Measurements from ENCODE around the gene NPY2R. TPM values are rescaled to one million over a fixed set of nuclear protein-coding genes. Genes with fewer than 3 reads are reported as not detected.

The NPY2R gene
- total and polyA plus RNA-seq, 4 donors: 0.04 TPM; not detected in 3

DNA sequence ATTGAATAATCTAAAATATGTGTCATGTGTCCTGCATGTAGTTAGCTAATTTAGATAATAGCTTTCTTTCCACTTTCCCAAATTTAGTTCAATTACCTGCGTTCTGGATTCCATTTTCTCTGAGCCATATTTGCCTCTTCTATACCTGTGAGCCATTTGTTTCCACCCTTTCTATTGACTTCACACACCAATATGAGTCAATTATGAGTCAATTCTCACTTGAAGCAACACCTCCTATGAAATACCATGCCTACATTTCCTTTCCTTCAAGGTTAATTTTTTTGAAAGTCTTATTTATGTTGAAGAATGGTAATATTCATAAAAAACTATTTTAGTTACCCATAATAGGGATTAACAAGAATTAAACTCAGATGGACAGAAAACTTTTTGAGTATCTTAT, 25.8 kb downstream of the NPY2R start:
- Histone ChIP-seq H3K27ac (ENCODE audit: low read depth in 1 of 2, low read length in 2 of 2) (no peak overlapping the region), H3K4me1 (ENCODE audit: control insufficient read depth in 4 of 4, insufficient read depth in 4 of 4, low read length in 3 of 4) (no peaks in the 10 kb centered on the region), H3K27me3 (ENCODE audit: control insufficient read depth in 4 of 4, insufficient read depth in 4 of 4, low read length in 3 of 4) (peaks cover 0 to 3% (median 0%) of the 10 kb centered on the region in 4 donors), H3K9me3 (ENCODE audit: control insufficient read depth in 4 of 4, low read length in 3 of 4) (peaks cover 0 to 3% (median under 1%) of the 10 kb centered on the region in 4 donors), H3K36me3 (ENCODE audit: control insufficient read depth in 4 of 4, insufficient read depth in 3 of 4, low read depth in 1 of 4, low read length in 3 of 4) (no peaks in the 10 kb centered on the region), H3K9ac (ENCODE audit: low read depth in 1 of 2, low read length in 2 of 2) (no peak overlapping the region), H3K4me3 (ENCODE audit: low read depth in 1 of 3, low read length in 3 of 3) (no peak overlapping the region)
- no peak for DNase-seq (ENCODE audit: low spot score)
- TF ChIP-seq HNF4G (IDR thresholded peaks at IDR 0.05): no peak
- TF ChIP-seq, protein P1, sequence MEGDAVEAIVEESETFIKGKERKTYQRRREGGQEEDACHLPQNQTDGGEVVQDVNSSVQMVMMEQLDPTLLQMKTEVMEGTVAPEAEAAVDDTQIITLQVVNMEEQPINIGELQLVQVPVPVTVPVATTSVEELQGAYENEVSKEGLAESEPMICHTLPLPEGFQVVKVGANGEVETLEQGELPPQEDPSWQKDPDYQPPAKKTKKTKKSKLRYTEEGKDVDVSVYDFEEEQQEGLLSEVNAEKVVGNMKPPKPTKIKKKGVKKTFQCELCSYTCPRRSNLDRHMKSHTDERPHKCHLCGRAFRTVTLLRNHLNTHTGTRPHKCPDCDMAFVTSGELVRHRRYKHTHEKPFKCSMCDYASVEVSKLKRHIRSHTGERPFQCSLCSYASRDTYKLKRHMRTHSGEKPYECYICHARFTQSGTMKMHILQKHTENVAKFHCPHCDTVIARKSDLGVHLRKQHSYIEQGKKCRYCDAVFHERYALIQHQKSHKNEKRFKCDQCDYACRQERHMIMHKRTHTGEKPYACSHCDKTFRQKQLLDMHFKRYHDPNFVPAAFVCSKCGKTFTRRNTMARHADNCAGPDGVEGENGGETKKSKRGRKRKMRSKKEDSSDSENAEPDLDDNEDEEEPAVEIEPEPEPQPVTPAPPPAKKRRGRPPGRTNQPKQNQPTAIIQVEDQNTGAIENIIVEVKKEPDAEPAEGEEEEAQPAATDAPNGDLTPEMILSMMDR (IDR thresholded peaks at IDR 0.05; ENCODE audit: low read depth, low read length, missing input control): no peak
- TF ChIP-seq NR2F2 (IDR thresholded peaks at IDR 0.05): no peak
- TF ChIP-seq, protein P2, sequence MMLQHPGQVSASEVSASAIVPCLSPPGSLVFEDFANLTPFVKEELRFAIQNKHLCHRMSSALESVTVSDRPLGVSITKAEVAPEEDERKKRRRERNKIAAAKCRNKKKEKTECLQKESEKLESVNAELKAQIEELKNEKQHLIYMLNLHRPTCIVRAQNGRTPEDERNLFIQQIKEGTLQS (IDR thresholded peaks at IDR 0.05): no peak
- no peak for TF ChIP-seq JUND (IDR thresholded peaks at IDR 0.05)
- TF ChIP-seq FOXA1 (IDR thresholded peaks at IDR 0.05): no peak
- TF ChIP-seq RAD21 (IDR thresholded peaks at IDR 0.05): no peak
- TF ChIP-seq, protein P3, sequence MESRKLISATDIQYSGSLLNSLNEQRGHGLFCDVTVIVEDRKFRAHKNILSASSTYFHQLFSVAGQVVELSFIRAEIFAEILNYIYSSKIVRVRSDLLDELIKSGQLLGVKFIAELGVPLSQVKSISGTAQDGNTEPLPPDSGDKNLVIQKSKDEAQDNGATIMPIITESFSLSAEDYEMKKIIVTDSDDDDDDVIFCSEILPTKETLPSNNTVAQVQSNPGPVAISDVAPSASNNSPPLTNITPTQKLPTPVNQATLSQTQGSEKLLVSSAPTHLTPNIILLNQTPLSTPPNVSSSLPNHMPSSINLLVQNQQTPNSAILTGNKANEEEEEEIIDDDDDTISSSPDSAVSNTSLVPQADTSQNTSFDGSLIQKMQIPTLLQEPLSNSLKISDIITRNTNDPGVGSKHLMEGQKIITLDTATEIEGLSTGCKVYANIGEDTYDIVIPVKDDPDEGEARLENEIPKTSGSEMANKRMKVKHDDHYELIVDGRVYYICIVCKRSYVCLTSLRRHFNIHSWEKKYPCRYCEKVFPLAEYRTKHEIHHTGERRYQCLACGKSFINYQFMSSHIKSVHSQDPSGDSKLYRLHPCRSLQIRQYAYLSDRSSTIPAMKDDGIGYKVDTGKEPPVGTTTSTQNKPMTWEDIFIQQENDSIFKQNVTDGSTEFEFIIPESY (IDR thresholded peaks at IDR 0.05): no peak
- no peak for TF ChIP-seq HNF4A (conservative IDR thresholded peaks at IDR 0.05)
- TF ChIP-seq, protein P4, sequence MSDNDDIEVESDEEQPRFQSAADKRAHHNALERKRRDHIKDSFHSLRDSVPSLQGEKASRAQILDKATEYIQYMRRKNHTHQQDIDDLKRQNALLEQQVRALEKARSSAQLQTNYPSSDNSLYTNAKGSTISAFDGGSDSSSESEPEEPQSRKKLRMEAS (IDR thresholded peaks at IDR 0.05): no peak
- no peak for TF ChIP-seq SP1 (IDR thresholded peaks at IDR 0.05)
- no peak for TF ChIP-seq RXRA (IDR thresholded peaks at IDR 0.05)
- TF ChIP-seq EGR1 (IDR thresholded peaks at IDR 0.05; ENCODE audit: low read depth in 2 of 2): no peak
- WGBS: 81% methylated on average over 1 of the region's 1 CpG

DNA sequence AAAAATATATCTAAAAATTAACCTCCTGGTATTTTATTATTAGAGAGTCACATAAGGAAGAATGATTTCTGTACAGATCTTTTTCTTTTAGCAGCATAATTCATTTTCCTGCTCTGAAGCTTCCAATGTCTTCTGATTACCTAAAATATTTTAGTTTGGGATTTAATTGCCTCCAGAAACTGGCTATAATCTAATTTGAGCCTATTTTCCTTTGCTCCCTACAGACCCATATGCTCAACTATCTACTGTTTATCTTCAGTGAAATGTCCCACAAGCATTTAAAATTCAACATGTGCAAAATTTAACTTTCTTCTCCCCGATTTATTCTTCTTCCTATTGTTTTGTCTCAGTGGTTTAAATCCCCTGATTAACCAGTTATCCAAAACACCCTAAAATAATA, 29.1 kb downstream of the NPY2R start:
- no peak for DNase-seq (ENCODE audit: low spot score)
- Histone ChIP-seq H3K4me3 (ENCODE audit: low read depth in 1 of 3, low read length in 3 of 3) (no peak overlapping the region), H3K27me3 (ENCODE audit: control insufficient read depth in 4 of 4, insufficient read depth in 4 of 4, low read length in 3 of 4) (peaks cover 0 to 3% (median 0%) of the 10 kb centered on the region in 4 donors), H3K9me3 (ENCODE audit: control insufficient read depth in 4 of 4, low read length in 3 of 4) (peaks cover 0 to 3% (median under 1%) of the 10 kb centered on the region in 4 donors), H3K9ac (ENCODE audit: low read depth in 1 of 2, low read length in 2 of 2) (no peak overlapping the region), H3K4me1 (ENCODE audit: control insufficient read depth in 4 of 4, insufficient read depth in 4 of 4, low read length in 3 of 4) (no peaks in the 10 kb centered on the region), H3K27ac (ENCODE audit: low read depth in 1 of 2, low read length in 2 of 2) (no peak overlapping the region), H3K36me3 (ENCODE audit: control insufficient read depth in 4 of 4, insufficient read depth in 3 of 4, low read depth in 1 of 4, low read length in 3 of 4) (no peaks in the 10 kb centered on the region)
- TF ChIP-seq YY1 (IDR thresholded peaks at IDR 0.05): no peak
- TF ChIP-seq, protein P4 (IDR thresholded peaks at IDR 0.05): no peak
- TF ChIP-seq, protein P2 (IDR thresholded peaks at IDR 0.05): no peak
- TF ChIP-seq JUND (IDR thresholded peaks at IDR 0.05): no peak
- TF ChIP-seq SP1 (IDR thresholded peaks at IDR 0.05): no peak
- TF ChIP-seq, protein P3 (IDR thresholded peaks at IDR 0.05): no peak
- no peak for TF ChIP-seq HNF4A (conservative IDR thresholded peaks at IDR 0.05)
- TF ChIP-seq TAF1 (conservative IDR thresholded peaks at IDR 0.05): no peak
- no peak for TF ChIP-seq EGR1 (IDR thresholded peaks at IDR 0.05; ENCODE audit: low read depth in 2 of 2)
- no peak for TF ChIP-seq RAD21 (IDR thresholded peaks at IDR 0.05)
- TF ChIP-seq NR2F2 (IDR thresholded peaks at IDR 0.05): no peak
- TF ChIP-seq, protein P1 (IDR thresholded peaks at IDR 0.05; ENCODE audit: low read depth, low read length, missing input control): no peak
- 61% methylated on average over 1 of the region's 1 CpG for WGBS

Measured in liver (tissue), 9 donors.